GM12878 (cell line): ENCODE results near the gene PI16. TPM values are rescaled to one million over a fixed set of nuclear protein-coding genes. Genes with fewer than 3 reads are reported as not detected.

Source experiments
- BHLHE40 ChIP-seq, 2 experiments: fragments of 450-650 bp in 1 of 2; IDR thresholded peaks; 2 replicates each; pipeline ENCODE4 v1.6.1; 2011 to 2017; ENCODE audit warnings: low read depth in 2 of 2, borderline replicate concordance in 1 of 2, improper control_type of control experiment in 1 of 2, low read length in 1 of 2, mild to moderate bottlenecking in 1 of 2
- BRCA1 ChIP-seq: IDR thresholded peaks from 2 replicates; pipeline ENCODE4 v1.6.1; 2011; ENCODE audit warnings: low read depth, low read length, improper control_type of control experiment
- DPF2 ChIP-seq: fragments of 450-650 bp; IDR thresholded peaks from 2 replicates; pipeline ENCODE4 v1.6.1; 2017; ENCODE audit warnings: mild to moderate bottlenecking
- IKZF1 ChIP-seq: fragments of 450-650 bp; conservative IDR thresholded peaks from 2 replicates; pipeline ENCODE4 v1.6.1; 2017; ENCODE audit warnings: antibody characterized with exemption, mild to moderate bottlenecking
- IKZF2 ChIP-seq, 2 experiments: fragments of 450-650 bp; IDR thresholded peaks; 2 replicates each; pipeline ENCODE4 v1.6.1; 2017; ENCODE audit warnings: mild to moderate bottlenecking in 2 of 2, moderate library complexity in 2 of 2
- JUNB ChIP-seq: IDR thresholded peaks from 2 replicates; pipeline ENCODE4 v1.6.1; 2016; ENCODE audit warnings: antibody characterized with exemption, mild to moderate bottlenecking
- MEF2A ChIP-seq: IDR thresholded peaks from 2 replicates; pipeline ENCODE4 v1.6.1; 2011; ENCODE audit warnings: low read depth, mild to moderate bottlenecking, low read length, moderate library complexity; ENCODE audit not compliant: insufficient read depth
- PAX5 ChIP-seq: IDR thresholded peaks from 2 replicates; pipeline ENCODE4 v1.6.1; 2011; ENCODE audit warnings: low read depth, low read length, borderline replicate concordance
- SMARCA5 ChIP-seq: fragments of 450-650 bp; IDR thresholded peaks from 2 replicates; pipeline ENCODE4 v1.6.1; 2017; ENCODE audit warnings: mild to moderate bottlenecking
- USF2 ChIP-seq: IDR thresholded peaks from 2 replicates; pipeline ENCODE4 v1.6.1; 2011; ENCODE audit warnings: low read depth, low read length, improper control_type of control experiment, borderline replicate concordance
- ZNF384 ChIP-seq: IDR thresholded peaks from 2 replicates; pipeline ENCODE4 v1.6.1; 2012; ENCODE audit warnings: low read depth, mild to moderate bottlenecking, low read length, improper control_type of control experiment, borderline replicate concordance
- polyA plus RNA-seq, 11 experiments: library from polyadenylated mRNA; depleted of rRNA in 4 of 11; unstranded in 6 of 11; stranded (reverse) in 5 of 11; fragments of >200 nt; fragmentation: Nextera tagmentation in 4 of 11; fragmentation: Illumina TruSeq in 1 of 11; extraction: Ambion mirVana in 4 of 11; extraction: Trizol in 1 of 11; gene quantifications; 1 replicate in 1 of 11; 2 replicates in 10 of 11; pipeline versions ENCODE4 v1.2.1 to v1.2.3, GENCODE V29; 2011 to 2016; ENCODE audit warnings: inconsistent platforms in 2 of 11, missing spikeins in 2 of 11, low read depth in 1 of 11
- total RNA-seq, 4 experiments: library from RNA; depleted of rRNA in 3 of 4; stranded (reverse); fragments of >200 nt in 3 of 4; fragmentation: Illumina TruSeq in 1 of 4; extraction: Trizol in 1 of 4; gene quantifications; 2 replicates each; pipeline versions ENCODE4 v1.2.1 to v1.2.3, GENCODE V29; 2013 to 2021

PI16 gene
- total and polyA plus RNA-seq, 10 of the 15 experiments (the other 5 are each of a cell fraction or from before 2014, with no cell fraction given), result 0.08 to 0.12 TPM; not detected in 8

DNA sequence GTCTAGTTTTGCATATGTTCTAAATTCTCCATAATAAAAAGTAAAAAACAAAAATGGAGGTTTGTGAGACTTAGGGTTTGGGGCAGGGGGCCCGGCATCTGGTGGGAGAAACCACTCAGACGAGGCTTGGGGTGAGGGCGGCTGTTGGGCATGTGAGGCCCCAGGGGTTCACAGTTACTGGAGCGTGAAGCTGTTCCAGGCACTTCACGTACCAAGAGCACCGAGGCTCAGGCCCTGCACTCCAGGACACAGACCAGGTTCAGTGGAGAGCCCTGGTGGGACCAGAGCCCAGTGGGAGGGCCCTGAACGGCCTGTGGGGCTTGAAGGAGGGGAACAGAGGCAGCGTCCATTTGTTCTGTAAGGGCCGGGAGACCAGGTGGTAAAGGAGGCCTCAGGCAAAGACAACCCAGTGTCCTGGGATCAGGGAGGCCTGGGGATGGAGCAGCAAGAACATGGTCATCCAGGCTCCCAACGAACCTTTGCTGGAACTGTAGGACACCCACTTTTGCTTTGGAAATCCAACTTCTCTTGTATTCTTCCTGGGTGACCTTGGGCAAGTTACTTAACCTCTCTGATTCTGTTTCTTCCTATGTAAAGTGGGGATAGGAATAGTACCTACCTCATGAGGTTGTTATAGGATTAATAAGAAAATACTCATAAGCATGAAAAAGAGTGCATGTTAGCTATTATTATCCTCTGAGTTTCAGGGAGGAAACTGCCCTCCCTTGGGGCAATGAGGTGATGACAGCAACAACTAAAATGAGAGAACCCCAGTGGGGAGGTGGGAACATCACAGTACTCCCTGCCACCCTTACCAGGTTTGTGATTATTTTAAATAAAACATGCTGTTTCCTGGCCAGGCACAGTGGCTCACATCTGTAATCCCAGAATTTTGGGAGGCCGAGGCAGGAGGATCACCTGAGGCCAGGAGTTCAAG, 49.8 kb downstream of the PI16 start (continued):
- peak; percentile 44 for TF ChIP-seq IKZF1
- TF ChIP-seq BHLHE40 (IDR thresholded peaks at IDR 0.05; ENCODE audit: borderline replicate concordance in 1 of 2, low read depth in 2 of 2, low read length in 1 of 2), result peak; percentile 18 to 55; a peak in 2 of 4 replicates
- peak; percentile 74; the same call in 1 of the 2 replicates for TF ChIP-seq PAX5
- TF ChIP-seq BRCA1, result no peak
- TF ChIP-seq JUNB, result peak; percentile 50
- TF ChIP-seq USF2, result no peak
- TF ChIP-seq DPF2, result 0 out of 2 replicates have a peak, but pooled peaks have one; percentile 45
- TF ChIP-seq IKZF2 (IDR thresholded peaks at IDR 0.05), result peak in 1 of 2 experiments; percentile 31; a peak in 1 of 4 replicates
- peak; percentile 70 for TF ChIP-seq SMARCA5
- TF ChIP-seq MEF2A, result peak; percentile 42; the same call in 1 of the 2 replicates
- TF ChIP-seq ZNF384, result no peak
